ENCODE results near the gene CBX4.

CBX4 gene

GRCh38 chr17:79836972-79837887 is 2.0 kb downstream of the CBX4 start:
- Histone ChIP-seq H3K4me1 (ENCODE audit: control insufficient read depth, insufficient read depth, low read length) (peaks cover 6% of the 10 kb centered on the region), H3K9me3 (ENCODE audit: control insufficient read depth, insufficient read depth, low read length) (no peaks in the 10 kb centered on the region), H3K36me3 (ENCODE audit: control insufficient read depth, insufficient read depth, low read length) (no peaks in the 10 kb centered on the region), H3K27me3 (ENCODE audit: control insufficient read depth, insufficient read depth, low read length) (peaks cover 67% of the 10 kb centered on the region), H3K4me3 (ENCODE audit: low read depth, low read length) (peak overlapping the region; percentile 47), H3K9ac (ENCODE audit: low read depth, low read length) (no peak overlapping the region)

GRCh38 chr17:79836510-79836971 is 2.7 kb downstream of the CBX4 start:
- H3K9me3 ChIP-seq (ENCODE audit: control insufficient read depth, insufficient read depth, low read length) = no peaks in the 10 kb centered on the region
- H3K4me1 ChIP-seq (ENCODE audit: control insufficient read depth, insufficient read depth, low read length) = peaks cover 7% of the 10 kb centered on the region
- H3K27me3 ChIP-seq (ENCODE audit: control insufficient read depth, insufficient read depth, low read length) = peaks cover 64% of the 10 kb centered on the region
- H3K4me3 ChIP-seq (ENCODE audit: low read depth, low read length) = peak overlapping the region; percentile 47
- no peaks in the 10 kb centered on the region for H3K36me3 ChIP-seq (ENCODE audit: control insufficient read depth, insufficient read depth, low read length)
- no peak overlapping the region for H3K9ac ChIP-seq (ENCODE audit: low read depth, low read length)

DNA sequence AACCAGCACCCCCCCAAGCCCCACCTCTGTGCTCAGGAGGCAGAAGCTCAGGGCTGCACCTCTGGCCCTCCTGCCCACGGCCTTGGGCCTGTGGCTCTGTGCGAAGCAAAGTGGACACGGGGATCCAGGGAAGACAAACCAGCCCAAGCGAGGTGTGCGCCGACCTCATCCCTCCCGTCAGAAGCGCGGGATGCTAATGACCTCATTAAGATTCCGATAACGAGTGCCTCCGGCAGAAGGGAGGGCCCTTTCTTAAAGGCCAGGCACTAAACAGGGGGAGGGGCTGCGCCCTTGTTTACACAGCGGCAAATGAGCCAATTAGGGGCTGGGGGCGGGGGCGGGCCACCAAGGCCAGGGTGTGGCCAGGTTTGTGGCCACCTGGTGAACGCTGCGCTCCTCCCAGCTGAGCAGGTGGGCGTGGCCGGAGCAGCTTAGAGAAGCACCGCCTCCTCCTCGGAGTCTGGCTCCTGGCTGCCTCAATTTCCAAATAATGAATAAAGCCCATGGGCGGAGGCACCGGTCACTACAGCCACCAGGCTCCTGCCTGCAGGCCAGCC is 3.2 kb downstream of the CBX4 start:
- Histone ChIP-seq H3K27me3 (ENCODE audit: control insufficient read depth, insufficient read depth, low read length) (peaks cover 64% of the 10 kb centered on the region), H3K36me3 (ENCODE audit: control insufficient read depth, insufficient read depth, low read length) (no peaks in the 10 kb centered on the region), H3K9me3 (ENCODE audit: control insufficient read depth, insufficient read depth, low read length) (no peaks in the 10 kb centered on the region), H3K4me3 (ENCODE audit: low read depth, low read length) (peak overlapping the region; percentile 47), H3K4me1 (ENCODE audit: control insufficient read depth, insufficient read depth, low read length) (peaks cover 10% of the 10 kb centered on the region), H3K9ac (ENCODE audit: low read depth, low read length) (no peak overlapping the region)

DNA sequence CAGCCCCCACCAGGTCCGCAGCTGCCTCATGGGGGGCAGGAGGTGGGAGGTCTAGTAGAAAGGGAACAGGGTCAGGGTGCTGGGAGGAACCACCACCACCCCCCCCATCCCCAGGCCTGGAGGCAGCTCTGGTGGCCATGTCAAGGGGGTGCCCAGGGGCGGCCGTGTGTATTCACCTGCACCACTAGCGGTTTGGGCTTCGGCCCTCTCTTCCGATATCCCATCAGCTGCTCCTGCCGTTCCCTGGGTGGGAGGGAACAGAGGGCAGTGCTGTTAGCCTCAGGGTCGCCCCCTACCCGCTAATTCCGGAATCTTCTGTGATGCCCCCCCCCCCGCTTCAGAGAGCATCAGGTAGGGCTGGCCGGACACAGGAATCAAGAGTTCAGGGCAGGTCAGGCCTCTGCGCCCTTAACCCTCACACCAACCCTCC is 3.8 kb downstream of the CBX4 start:
- H3K4me1 ChIP-seq (ENCODE audit: control insufficient read depth, insufficient read depth, low read length) = peaks cover 13% of the 10 kb centered on the region
- H3K9me3 ChIP-seq (ENCODE audit: control insufficient read depth, insufficient read depth, low read length) = no peaks in the 10 kb centered on the region
- H3K9ac ChIP-seq (ENCODE audit: low read depth, low read length) = no peak overlapping the region
- H3K4me3 ChIP-seq (ENCODE audit: low read depth, low read length) = peak overlapping the region; percentile 39
- H3K36me3 ChIP-seq (ENCODE audit: control insufficient read depth, insufficient read depth, low read length) = no peaks in the 10 kb centered on the region
- peaks cover 64% of the 10 kb centered on the region for H3K27me3 ChIP-seq (ENCODE audit: control insufficient read depth, insufficient read depth, low read length)

GRCh38 chr17:79834565-79835469 is 4.4 kb downstream of the CBX4 start:
- no peaks in the 10 kb centered on the region for H3K9me3 ChIP-seq (ENCODE audit: control insufficient read depth, insufficient read depth, low read length)
- peaks cover 14% of the 10 kb centered on the region for H3K4me1 ChIP-seq (ENCODE audit: control insufficient read depth, insufficient read depth, low read length)
- H3K27me3 ChIP-seq (ENCODE audit: control insufficient read depth, insufficient read depth, low read length) = peaks cover 64% of the 10 kb centered on the region
- no peaks in the 10 kb centered on the region for H3K36me3 ChIP-seq (ENCODE audit: control insufficient read depth, insufficient read depth, low read length)
- peak overlapping the region; percentile 39 for H3K4me3 ChIP-seq (ENCODE audit: low read depth, low read length)
- no peak overlapping the region for H3K9ac ChIP-seq (ENCODE audit: low read depth, low read length)

DNA sequence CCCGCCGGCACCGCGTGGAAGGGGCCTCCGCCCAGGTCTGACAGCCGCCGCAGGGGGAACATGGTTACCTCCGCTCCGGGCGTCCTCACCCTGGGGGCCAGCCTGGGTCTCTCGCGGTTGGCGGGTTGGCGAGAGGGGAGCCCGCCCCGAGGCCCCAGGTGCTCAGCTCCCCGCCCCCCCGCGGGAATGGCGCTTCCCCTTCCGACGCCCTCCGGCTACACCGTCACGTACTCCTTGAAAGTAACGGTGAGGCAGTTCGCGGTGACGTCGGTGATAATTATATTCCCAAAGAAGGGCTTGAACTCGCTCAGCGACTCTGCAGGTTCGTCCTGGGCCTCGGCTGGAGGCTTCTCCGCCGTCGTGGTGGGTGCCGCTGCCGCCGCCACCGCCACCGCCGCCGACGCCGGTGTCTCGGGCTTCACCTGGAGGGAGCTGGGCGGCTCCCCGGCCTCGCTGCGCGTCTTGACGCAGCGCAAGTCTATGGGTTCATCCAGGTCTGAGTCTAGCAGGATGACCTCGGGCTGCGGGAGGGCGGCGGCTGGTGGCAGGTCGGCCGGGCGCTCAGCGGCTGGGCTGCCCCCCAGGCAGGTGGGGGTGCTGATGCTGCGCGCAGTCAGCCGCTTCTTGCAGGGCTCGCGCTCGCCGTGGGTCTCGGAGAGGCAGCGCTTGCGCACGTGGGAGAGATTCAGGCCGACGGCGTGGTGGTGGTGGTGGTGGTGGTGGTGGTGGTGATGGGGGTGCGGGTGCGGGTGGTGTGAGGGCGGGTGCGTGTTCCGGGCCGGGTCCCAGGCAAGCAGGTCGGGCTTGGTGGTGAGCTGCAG is 5.3 kb downstream of the CBX4 start:
- Histone ChIP-seq H3K27me3 (ENCODE audit: control insufficient read depth, insufficient read depth, low read length) (peaks cover 72% of the 10 kb centered on the region), H3K9me3 (ENCODE audit: control insufficient read depth, insufficient read depth, low read length) (no peaks in the 10 kb centered on the region), H3K4me3 (ENCODE audit: low read depth, low read length) (peak overlapping the region; percentile 39), H3K9ac (ENCODE audit: low read depth, low read length) (no peak overlapping the region), H3K36me3 (ENCODE audit: control insufficient read depth, insufficient read depth, low read length) (no peaks in the 10 kb centered on the region), H3K4me1 (ENCODE audit: control insufficient read depth, insufficient read depth, low read length) (peaks cover 14% of the 10 kb centered on the region)

DNA sequence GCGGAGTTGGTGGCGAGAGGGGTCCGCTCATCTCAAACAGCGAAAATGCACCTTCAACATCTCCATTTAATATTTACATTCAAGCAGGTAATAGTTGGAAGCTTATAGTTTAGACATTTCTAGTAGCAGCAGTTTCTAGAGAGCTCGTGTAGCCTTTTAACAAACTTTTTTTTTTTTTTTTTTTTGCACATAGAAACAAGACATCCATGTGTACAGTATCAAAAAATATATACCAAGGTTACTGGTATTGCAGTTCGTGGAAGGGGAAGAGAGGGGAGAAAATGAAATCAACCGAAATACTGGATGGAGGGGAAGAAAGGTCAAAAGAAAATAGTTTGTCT is 6.2 kb downstream of the CBX4 start:
- Histone ChIP-seq H3K9ac (ENCODE audit: low read depth, low read length) (no peak overlapping the region), H3K9me3 (ENCODE audit: control insufficient read depth, insufficient read depth, low read length) (no peaks in the 10 kb centered on the region), H3K4me3 (ENCODE audit: low read depth, low read length) (no peak overlapping the region), H3K27me3 (ENCODE audit: control insufficient read depth, insufficient read depth, low read length) (peaks cover 80% of the 10 kb centered on the region), H3K36me3 (ENCODE audit: control insufficient read depth, insufficient read depth, low read length) (no peaks in the 10 kb centered on the region), H3K4me1 (ENCODE audit: control insufficient read depth, insufficient read depth, low read length) (peaks cover 14% of the 10 kb centered on the region)

- peaks cover 14% of the 10 kb centered on the region for H3K4me1 ChIP-seq (ENCODE audit: control insufficient read depth, insufficient read depth, low read length)
- H3K4me3 ChIP-seq (ENCODE audit: low read depth, low read length) = peak overlapping the region; percentile 30
- peaks cover 78% of the 10 kb centered on the region for H3K27me3 ChIP-seq (ENCODE audit: control insufficient read depth, insufficient read depth, low read length)
- no peaks in the 10 kb centered on the region for H3K9me3 ChIP-seq (ENCODE audit: control insufficient read depth, insufficient read depth, low read length)
- H3K36me3 ChIP-seq (ENCODE audit: control insufficient read depth, insufficient read depth, low read length) = no peaks in the 10 kb centered on the region
- no peak overlapping the region for H3K9ac ChIP-seq (ENCODE audit: low read depth, low read length)
Measured at GRCh38 chr17:79832218-79833109, 6.8 kb downstream of the CBX4 start.

DNA sequence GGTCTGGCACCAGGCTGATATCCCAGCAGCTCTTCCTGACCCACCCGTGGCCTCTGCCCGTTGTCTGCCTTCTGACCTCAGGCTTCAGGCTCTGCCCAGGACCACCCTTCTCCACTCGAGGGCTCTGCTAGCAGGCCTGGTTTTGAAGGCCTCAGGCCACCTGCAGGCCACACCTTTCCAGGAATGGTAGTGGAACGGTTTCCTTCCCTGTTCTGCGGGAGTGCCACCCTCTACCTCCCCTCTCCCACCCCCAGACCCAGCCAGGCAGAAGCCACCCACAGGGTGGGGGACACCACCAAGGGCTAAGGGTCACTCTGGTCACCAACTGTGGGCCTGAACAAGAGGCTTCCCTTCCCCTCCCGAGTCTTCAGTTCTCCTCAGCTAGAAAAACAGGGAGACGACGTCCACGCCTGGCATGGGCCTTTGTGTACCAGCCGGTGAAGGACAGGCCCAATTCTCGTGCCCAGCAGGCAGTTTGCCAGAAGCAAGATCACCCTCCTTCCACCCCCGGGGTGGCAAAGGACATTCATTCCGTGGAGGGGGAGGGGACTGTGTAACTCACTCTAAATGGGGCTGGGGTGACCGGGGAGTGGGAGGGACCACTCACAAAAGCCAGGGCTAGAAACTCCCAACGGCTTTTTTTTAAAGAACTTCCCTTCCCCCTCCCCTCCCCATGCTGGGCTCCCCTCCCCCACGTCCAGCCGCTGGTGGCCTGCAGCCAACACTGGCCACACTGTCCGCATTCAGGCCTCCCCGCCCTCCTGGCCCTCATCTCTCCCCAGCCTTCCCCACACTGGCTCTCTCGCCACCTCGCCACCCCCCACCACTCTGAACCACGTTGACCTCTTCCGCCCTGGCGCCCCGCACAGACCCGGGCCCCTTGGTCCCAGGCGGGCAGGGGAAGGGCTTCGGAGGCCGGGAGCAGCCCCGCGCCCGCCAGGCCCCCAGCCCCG is 7.7 kb downstream of the CBX4 start:
- Histone ChIP-seq H3K4me1 (ENCODE audit: control insufficient read depth, insufficient read depth, low read length) (peaks cover 11% of the 10 kb centered on the region), H3K4me3 (ENCODE audit: low read depth, low read length) (peak overlapping the region; percentile 43), H3K9me3 (ENCODE audit: control insufficient read depth, insufficient read depth, low read length) (no peaks in the 10 kb centered on the region), H3K9ac (ENCODE audit: low read depth, low read length) (no peak overlapping the region), H3K36me3 (ENCODE audit: control insufficient read depth, insufficient read depth, low read length) (no peaks in the 10 kb centered on the region), H3K27me3 (ENCODE audit: control insufficient read depth, insufficient read depth, low read length) (peaks cover 81% of the 10 kb centered on the region)

All from iPS-15b (cell line).